ENCODE results near the gene GOLGA8K. TPM values are rescaled to one million over a fixed set of nuclear protein-coding genes. Genes with fewer than 3 reads are reported as not detected.
A peak's percentile ranks its signal among the peaks of the same experiment; 100 is the strongest.
"Not testable (repeated sequence)": the region's sequence is repeated elsewhere in the genome, so short reads cannot be mapped to it uniquely, and the experiment has no call there.

Gene GOLGA8K
- total and polyA plus RNA-seq, 2 experiments from 2014 or later: 0.24 TPM; not detected in 1

DNA sequence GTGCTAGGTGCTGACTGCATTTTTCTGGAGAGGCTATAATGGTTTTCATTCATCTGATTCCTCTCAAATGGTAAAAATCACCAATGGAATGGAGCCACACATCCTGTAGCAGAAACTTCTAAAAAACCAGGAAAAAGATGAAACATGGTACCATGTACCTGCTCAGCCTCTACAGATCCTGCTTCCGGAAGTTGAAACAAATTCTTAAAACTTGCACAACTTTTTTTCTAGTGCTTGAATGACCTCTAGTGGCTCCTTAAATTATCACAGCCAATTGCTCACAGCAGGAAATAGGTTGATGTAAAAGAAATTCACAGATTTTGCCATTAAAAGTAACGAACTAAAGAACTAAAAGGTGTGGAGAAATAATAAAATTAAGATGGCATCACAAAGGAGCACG lies 4.8 kb upstream of the GOLGA8K start:
- TF ChIP-seq, protein P1, sequence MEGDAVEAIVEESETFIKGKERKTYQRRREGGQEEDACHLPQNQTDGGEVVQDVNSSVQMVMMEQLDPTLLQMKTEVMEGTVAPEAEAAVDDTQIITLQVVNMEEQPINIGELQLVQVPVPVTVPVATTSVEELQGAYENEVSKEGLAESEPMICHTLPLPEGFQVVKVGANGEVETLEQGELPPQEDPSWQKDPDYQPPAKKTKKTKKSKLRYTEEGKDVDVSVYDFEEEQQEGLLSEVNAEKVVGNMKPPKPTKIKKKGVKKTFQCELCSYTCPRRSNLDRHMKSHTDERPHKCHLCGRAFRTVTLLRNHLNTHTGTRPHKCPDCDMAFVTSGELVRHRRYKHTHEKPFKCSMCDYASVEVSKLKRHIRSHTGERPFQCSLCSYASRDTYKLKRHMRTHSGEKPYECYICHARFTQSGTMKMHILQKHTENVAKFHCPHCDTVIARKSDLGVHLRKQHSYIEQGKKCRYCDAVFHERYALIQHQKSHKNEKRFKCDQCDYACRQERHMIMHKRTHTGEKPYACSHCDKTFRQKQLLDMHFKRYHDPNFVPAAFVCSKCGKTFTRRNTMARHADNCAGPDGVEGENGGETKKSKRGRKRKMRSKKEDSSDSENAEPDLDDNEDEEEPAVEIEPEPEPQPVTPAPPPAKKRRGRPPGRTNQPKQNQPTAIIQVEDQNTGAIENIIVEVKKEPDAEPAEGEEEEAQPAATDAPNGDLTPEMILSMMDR (conservative IDR thresholded peaks at IDR 0.05; ENCODE audit: low read depth in 2 of 2): peak in 1 of 2 experiments; percentile 35; a peak in 2 of 4 replicates
- H3K27me3 ChIP-seq (ENCODE audit: insufficient read depth); DNase-seq (ENCODE audit: low spot score); H3K4me3 Mint-ChIP-seq; H3K4me2 ChIP-seq; H3K27ac ChIP-seq (ENCODE audit: low read depth); H3K9me3 Mint-ChIP-seq; H3K36me3 ChIP-seq (ENCODE audit: insufficient read depth); H4K20me1 ChIP-seq (replicated peaks; ENCODE audit: insufficient read depth); H3K4me1 ChIP-seq (ENCODE audit: insufficient read depth); H3K79me2 ChIP-seq (replicated peaks; ENCODE audit: insufficient read depth); H3K27me3 Mint-ChIP-seq (ENCODE audit: insufficient read depth, low read depth, poor library complexity); ATAC-seq; H3K4me1 Mint-ChIP-seq; H2AFZ ChIP-seq; H3K27ac Mint-ChIP-seq; H3K4me3 ChIP-seq; H3K9me2 ChIP-seq (ENCODE audit: insufficient read depth); H3F3A ChIP-seq (replicated peaks; ENCODE audit: low read depth); H3K36me3 Mint-ChIP-seq (ENCODE audit: low read depth): not testable (repeated sequence)

DNA sequence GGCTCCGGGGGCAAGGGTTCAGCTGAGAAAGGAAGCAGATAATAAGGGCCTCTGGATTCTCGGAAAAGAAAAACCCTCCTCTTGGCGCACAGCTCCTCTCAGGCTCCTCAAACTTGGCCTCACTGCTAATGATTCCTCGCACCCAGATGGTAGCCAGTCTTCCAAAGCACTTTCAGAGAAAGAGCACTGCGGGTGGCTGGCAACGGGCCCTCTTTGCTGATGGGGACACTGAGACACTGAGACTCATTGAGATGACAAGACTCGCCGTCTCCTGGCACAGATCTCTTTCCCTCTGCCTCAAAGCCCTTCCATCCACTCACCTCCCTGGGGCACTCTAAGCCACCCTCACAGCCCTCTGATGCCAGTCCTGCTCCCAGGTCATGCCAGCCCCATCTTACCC lies 6.6 kb downstream of the GOLGA8K start:
- not testable (repeated sequence) for H3F3A ChIP-seq (replicated peaks; ENCODE audit: low read depth); H3K79me2 ChIP-seq (replicated peaks; ENCODE audit: insufficient read depth); DNase-seq (ENCODE audit: low spot score); H3K4me2 ChIP-seq; H3K27me3 ChIP-seq (ENCODE audit: insufficient read depth); H3K9me2 ChIP-seq (ENCODE audit: insufficient read depth); H3K36me3 Mint-ChIP-seq (ENCODE audit: low read depth); H3K4me1 Mint-ChIP-seq; H3K4me1 ChIP-seq (ENCODE audit: insufficient read depth); H3K27ac ChIP-seq (ENCODE audit: low read depth); ATAC-seq; H3K9me3 Mint-ChIP-seq; H3K27me3 Mint-ChIP-seq (ENCODE audit: insufficient read depth, low read depth, poor library complexity); H3K27ac Mint-ChIP-seq; H4K20me1 ChIP-seq (replicated peaks; ENCODE audit: insufficient read depth); H2AFZ ChIP-seq; H3K4me3 Mint-ChIP-seq; H3K4me3 ChIP-seq; H3K36me3 ChIP-seq (ENCODE audit: insufficient read depth)

DNA sequence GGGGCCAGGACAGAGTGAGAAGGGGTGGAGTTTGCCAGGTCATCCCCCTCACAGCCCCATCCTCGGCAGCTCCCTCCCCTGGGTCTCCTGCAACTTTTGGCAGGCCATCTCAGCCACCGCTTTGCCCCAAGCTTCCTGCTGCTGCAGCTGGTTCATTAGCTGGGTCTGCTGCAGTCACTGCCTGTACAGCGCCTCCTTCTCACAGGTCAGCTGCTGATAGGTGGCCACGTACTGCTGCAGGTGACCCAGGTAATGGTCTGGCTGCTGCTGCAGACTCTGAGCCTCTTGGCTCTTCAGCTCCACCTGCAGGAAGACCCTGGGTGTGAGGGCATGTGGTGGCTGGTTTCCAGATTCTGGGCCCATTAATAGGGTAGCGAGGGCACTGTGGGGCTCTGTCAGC lies 8.3 kb downstream of the GOLGA8K start:
- H2AFZ ChIP-seq; H3K4me3 ChIP-seq; H3K27ac ChIP-seq (ENCODE audit: low read depth); H3K4me3 Mint-ChIP-seq; H3K4me2 ChIP-seq; H3K27ac Mint-ChIP-seq; H3K79me2 ChIP-seq (replicated peaks; ENCODE audit: insufficient read depth); H3K9me2 ChIP-seq (ENCODE audit: insufficient read depth); ATAC-seq; DNase-seq (ENCODE audit: low spot score); H3K36me3 Mint-ChIP-seq (ENCODE audit: low read depth); H3K4me1 Mint-ChIP-seq; H3F3A ChIP-seq (replicated peaks; ENCODE audit: low read depth); H4K20me1 ChIP-seq (replicated peaks; ENCODE audit: insufficient read depth); H3K27me3 ChIP-seq (ENCODE audit: insufficient read depth); H3K36me3 ChIP-seq (ENCODE audit: insufficient read depth); H3K9me3 Mint-ChIP-seq; H3K4me1 ChIP-seq (ENCODE audit: insufficient read depth); H3K27me3 Mint-ChIP-seq (ENCODE audit: insufficient read depth, low read depth, poor library complexity): not testable (repeated sequence)
- TF ChIP-seq, protein P1 (conservative IDR thresholded peaks at IDR 0.05; ENCODE audit: low read depth in 2 of 2): 0 out of 4 replicates have a peak, but pooled peaks of 1 of the 2 experiments have one; percentile 7

DNA sequence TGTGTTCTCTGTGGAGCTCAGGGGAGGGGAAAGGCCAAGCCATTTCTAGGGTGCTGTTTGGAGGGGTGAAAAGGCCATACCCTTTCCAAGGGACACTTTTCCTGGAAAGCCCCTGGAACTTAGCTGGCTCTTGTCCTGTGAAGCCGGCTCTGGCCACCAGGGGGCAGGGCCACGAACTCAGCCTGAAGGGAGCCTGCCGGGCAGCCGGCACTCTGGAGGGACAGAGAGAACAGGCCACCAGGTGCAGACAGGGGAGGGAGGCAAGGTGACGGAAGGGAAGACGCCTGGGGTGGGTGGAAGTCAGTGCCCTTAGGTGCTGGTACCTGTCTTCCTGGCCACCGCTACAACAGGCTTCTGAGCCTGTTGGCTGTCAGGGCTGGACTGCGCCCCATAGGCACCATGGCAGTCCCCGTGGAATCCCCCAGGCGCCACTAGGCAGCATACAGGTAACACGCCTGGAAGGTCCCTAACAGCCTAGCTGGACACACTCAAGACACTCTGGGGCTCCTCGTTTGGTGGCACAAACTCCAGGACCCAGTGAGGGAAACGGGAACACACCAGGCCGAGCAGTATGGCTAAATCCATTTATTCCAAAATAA lies 14.9 kb downstream of the GOLGA8K start:
- H3K4me2 ChIP-seq; H3K4me1 ChIP-seq (ENCODE audit: insufficient read depth); H3K27ac ChIP-seq (ENCODE audit: low read depth); H2AFZ ChIP-seq; H3K36me3 ChIP-seq (ENCODE audit: insufficient read depth); H3K9me3 Mint-ChIP-seq; H3K4me1 Mint-ChIP-seq; DNase-seq (ENCODE audit: low spot score); H3F3A ChIP-seq (replicated peaks; ENCODE audit: low read depth); H4K20me1 ChIP-seq (replicated peaks; ENCODE audit: insufficient read depth); H3K36me3 Mint-ChIP-seq (ENCODE audit: low read depth); H3K4me3 ChIP-seq; H3K27me3 ChIP-seq (ENCODE audit: insufficient read depth); H3K4me3 Mint-ChIP-seq; H3K27ac Mint-ChIP-seq; H3K9me2 ChIP-seq (ENCODE audit: insufficient read depth); H3K27me3 Mint-ChIP-seq (ENCODE audit: insufficient read depth, low read depth, poor library complexity); H3K79me2 ChIP-seq (replicated peaks; ENCODE audit: insufficient read depth): not testable (repeated sequence)
- ATAC-seq: peak; percentile 76

DNA sequence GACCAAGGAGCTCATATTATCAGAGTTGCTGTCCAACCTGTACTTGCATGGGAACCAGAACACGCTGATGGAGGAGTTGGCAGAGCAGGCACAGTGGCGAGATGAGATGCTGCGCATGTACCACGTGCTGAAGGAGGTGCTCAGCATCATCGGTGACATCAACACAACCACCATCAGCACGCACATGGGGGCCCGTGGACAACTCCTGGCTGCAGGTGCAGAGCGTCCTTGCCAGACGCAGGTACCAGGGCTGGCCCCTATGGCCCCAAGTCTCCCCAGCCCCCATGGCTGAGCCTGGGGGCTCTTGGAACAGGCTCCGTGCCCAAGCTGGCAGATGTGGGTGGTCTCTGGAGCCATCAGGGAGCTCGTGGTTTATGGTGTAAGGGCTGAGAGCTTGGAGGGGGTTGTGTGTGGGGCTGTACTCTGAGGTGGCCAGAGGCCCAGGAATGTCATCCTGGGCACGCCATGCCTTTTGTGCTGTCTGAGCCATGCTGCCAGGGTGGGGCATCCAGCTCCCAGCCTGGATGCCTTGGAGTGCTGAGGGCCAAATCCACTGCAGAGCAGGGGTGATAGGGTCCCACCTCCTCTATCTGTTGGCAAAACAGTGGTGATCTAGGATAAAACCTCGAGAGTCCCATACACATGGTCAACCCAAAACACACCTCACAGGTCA lies 17.1 kb downstream of the GOLGA8K start:
- H3K36me3 ChIP-seq (ENCODE audit: insufficient read depth); H3K36me3 Mint-ChIP-seq (ENCODE audit: low read depth): not testable (repeated sequence)

More for the DNA sequence above, 17.1 kb downstream of the GOLGA8K start:
- H3K4me3 ChIP-seq; ATAC-seq; H3K27me3 ChIP-seq (ENCODE audit: insufficient read depth); H4K20me1 ChIP-seq (replicated peaks; ENCODE audit: insufficient read depth); H3K9me2 ChIP-seq (ENCODE audit: insufficient read depth); H3K27me3 Mint-ChIP-seq (ENCODE audit: insufficient read depth, low read depth, poor library complexity); H2AFZ ChIP-seq; H3K27ac ChIP-seq (ENCODE audit: low read depth); H3K4me2 ChIP-seq; H3K4me3 Mint-ChIP-seq; H3K4me1 ChIP-seq (ENCODE audit: insufficient read depth); DNase-seq (ENCODE audit: low spot score); H3K4me1 Mint-ChIP-seq; H3K79me2 ChIP-seq (replicated peaks; ENCODE audit: insufficient read depth); H3F3A ChIP-seq (replicated peaks; ENCODE audit: low read depth); H3K9me3 Mint-ChIP-seq; H3K27ac Mint-ChIP-seq: not testable (repeated sequence)

Data from GM23338 (cell line).